Omental fat pad (tissue), 4 donors: Measurements from ENCODE around the gene KDM5D. TPM values are rescaled to one million over a fixed set of nuclear protein-coding genes. Genes with fewer than 3 reads are reported as not detected.

Experiments
- ATAC-seq: fragments of 150-250 bp; one replicate; pipeline ENCODE4 v1.9.1; 2016; ENCODE audit warnings: mild to moderate bottlenecking, moderate library complexity; ENCODE audit not compliant: low FRiP score
- DNase-seq: peaks from one replicate; pipeline ENCODE4 v3.0.0-alpha.2; 2019; ENCODE audit warnings: low spot score
- total RNA-seq, 4 donors: library from RNA; depleted of rRNA; stranded (reverse); fragments of >200 nt; gene quantifications; one replicate each; pipeline ENCODE4 v1.1.0, GENCODE V29; 2016
- TF ChIP-seq, protein P1 (sequence below), 3 donors: fragments of 450-650 bp; IDR thresholded peaks; one replicate each; pipeline ENCODE4 v1.5.1; 2016 to 2017; ENCODE audit warnings: antibody characterized with exemption in 3 of 3, mild to moderate bottlenecking in 3 of 3, moderate library complexity in 2 of 3

Gene KDM5D
- total RNA-seq, result 10 to 100 TPM in 2 of 4 donors, under 1 TPM in 1, not detected in 1; 0.25 to 71.2 (median 39.0) TPM

DNA sequence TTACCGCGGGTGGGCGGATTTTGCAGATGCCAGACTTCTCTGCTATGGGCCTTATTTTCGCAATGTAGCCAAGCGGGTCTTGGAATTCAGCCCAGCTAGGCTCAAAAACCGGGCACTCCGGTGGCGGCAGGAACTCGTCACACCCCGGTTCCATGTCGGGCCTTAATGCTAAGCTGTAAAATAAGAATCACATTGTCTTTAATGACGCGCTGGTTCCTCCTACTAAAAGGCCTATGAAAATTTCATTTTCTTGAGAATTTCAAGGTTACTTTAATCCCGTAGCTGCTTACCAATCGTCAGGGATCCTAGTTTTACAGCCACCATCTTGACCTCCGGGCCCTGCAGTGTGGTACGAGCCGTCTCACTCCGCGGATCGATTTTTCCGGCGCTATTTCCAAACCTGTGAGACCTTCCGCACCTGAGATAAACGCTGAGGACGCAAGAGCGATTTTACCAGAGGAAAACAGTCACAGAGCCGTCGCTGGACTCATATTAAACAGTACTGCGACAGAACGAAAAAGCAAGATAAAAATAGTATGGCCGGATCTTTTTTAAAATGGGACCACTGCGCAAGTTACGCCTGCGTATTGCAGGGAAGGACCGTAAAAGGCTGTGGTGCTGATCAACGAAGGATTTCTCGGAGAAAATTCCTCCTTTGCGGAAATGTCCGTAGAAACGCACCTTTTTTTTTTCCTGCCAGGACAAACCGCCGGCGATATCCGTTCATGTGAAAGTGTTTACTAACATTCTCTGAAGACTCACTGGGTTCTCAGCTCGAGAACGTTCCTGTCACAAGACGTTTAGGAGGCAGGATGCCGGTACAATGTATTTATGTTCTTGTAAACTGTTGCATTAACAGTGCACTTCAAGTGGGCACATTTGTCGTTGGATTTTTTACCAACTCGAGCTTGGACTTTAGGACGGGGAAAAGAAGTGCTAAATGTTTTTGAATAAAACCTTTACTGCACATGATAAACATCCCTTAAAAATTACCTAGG, at the start of gene KDM5D:
KDM5D (minus strand) TSS at position 346 of the 998 bp plus-strand sequence; CDS start at position 154, 192 bp downstream.
- TF ChIP-seq, protein P1, sequence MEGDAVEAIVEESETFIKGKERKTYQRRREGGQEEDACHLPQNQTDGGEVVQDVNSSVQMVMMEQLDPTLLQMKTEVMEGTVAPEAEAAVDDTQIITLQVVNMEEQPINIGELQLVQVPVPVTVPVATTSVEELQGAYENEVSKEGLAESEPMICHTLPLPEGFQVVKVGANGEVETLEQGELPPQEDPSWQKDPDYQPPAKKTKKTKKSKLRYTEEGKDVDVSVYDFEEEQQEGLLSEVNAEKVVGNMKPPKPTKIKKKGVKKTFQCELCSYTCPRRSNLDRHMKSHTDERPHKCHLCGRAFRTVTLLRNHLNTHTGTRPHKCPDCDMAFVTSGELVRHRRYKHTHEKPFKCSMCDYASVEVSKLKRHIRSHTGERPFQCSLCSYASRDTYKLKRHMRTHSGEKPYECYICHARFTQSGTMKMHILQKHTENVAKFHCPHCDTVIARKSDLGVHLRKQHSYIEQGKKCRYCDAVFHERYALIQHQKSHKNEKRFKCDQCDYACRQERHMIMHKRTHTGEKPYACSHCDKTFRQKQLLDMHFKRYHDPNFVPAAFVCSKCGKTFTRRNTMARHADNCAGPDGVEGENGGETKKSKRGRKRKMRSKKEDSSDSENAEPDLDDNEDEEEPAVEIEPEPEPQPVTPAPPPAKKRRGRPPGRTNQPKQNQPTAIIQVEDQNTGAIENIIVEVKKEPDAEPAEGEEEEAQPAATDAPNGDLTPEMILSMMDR (IDR thresholded peaks at IDR 0.05), result no peak
- no peak for DNase-seq
- no peak for ATAC-seq

DNA sequence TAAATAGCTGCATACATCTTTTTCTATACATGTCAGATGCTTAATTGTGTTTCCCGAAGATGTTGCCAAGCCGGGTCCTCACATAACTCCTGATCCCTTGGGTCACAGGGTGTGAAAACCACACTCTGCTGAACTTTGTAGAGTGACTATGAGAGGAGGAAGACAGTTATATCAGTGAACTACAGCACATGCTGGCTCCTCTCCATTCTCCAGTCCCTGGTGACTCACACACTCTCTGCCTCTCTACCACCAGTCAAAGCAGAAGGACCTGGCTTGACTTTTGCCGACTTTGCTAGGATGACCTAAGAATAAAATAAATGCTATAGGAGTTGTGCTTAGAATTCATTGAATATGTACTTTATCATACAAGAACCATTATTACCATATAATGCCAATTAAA, 23.8 kb upstream of the KDM5D start:
- TF ChIP-seq, protein P1 (IDR thresholded peaks at IDR 0.05), result no peak
- ATAC-seq (no peak), DNase-seq (no peak)

DNA sequence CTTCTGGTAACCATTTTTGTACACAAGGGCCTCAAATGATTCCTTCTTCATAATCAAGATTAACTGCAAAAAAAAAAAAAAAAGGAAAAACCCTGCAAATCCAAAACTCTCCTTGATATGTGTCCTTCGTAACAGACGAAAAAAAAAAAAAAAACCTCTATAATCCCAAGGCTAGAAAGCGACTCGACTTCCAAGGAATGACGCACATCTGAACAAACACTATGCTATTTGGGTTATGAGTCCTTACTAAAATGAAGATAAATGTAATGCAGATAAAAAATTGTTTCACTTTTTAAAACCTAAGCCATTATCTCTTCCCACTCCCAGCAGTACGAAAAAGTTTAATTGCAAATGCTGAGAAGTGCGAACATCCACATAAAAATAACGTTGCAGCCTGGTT, 1.2 kb downstream of the KDM5D start:
- DNase-seq (no peak), ATAC-seq (no peak)
- TF ChIP-seq, protein P1 (IDR thresholded peaks at IDR 0.05), result no peak

DNA sequence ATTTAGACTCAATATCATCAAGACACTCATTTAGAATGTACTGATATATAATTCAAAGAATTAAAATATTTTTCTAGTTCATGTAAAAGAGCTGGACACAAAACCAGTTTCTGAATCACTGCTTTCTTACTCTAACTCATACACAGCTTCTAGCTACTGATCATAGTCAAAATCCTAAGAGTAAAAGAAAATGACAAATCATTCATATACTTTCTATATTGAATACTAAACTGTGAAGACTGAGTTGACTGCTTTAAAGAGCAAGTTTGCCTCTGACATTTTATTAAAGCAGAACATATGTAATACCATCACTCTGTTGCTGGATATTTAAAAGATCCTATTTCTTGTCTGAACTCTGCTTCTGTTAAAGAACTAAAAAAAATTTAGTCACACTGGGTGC, 2.4 kb downstream of the KDM5D start:
- DNase-seq (no peak), ATAC-seq (no peak)
- TF ChIP-seq, protein P1 (IDR thresholded peaks at IDR 0.05), result no peak

DNA sequence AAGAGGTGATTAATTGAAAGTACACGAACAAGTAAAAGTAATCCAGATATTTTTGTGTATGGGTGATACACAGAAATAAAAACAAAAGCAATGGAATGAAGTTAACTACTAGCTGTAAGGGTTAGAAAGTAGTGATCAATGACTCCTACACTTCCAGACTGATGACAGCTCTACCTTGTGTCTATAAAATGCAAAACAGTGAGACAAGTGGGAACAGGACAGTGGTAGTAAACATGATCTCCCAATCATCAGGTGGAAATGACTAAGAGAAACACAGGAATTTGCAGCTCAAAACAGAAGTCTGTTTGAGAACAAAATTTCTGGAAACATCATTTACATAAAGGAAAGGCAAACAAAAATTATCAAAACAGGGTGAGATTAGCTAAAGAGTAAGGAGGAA, 10.1 kb downstream of the KDM5D start:
- ATAC-seq, result no peak
- no peak for DNase-seq
- TF ChIP-seq, protein P1 (IDR thresholded peaks at IDR 0.05), result no peak

DNA sequence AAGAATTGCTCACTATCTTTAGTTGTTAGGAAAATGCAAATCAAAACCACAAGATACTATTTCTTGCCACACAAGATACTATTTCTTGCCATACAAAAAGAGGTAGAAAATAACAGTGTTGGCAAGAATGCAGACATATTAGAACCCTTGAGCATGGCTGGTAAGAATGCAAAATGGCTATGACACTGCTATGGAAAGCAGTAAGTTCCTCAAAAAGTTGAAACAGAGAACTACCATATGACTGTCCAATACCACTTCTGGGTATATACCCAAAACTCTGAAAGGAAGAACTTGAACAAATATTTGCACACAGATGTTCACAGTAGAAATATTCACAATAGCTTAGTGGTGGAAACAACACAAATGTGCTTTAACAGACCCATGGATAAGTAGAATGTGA, 26.6 kb downstream of the KDM5D start:
- TF ChIP-seq, protein P1 (IDR thresholded peaks at IDR 0.05), result no peak
- no peak for DNase-seq
- ATAC-seq, result no peak

DNA sequence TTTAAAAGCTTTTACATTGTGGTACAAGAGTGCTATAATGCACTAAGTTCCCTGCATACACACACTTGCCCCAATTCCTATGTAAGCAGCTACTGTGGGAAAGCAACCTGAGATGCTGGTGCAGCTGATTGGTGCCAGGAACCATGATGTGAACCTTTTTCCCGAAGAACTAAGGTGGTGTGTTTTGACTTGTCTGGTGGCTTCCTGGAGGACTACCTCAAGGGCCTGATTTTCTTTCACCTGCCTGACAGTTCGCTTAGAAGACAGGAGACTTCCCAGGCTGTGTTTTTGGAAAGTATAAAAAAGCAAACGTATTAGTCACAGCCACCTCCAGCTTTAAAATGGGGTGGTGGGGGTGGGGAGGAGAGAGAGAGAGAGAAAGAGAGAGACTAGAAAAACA, 27.4 kb downstream of the KDM5D start:
- DNase-seq (no peak), ATAC-seq (no peak)
- TF ChIP-seq, protein P1 (IDR thresholded peaks at IDR 0.05), result no peak
